SK-N-SH treated with all-trans-retinoic acid at 6 μM for 48 hours (cell line): Measurements from ENCODE around the gene EPS8.

Source experiments
- ZFP3 ChIP-seq: fragments of 250-450 bp; sonication (Bioruptor Pico); IDR thresholded peaks from 2 replicates; pipeline ENCODE4 v1.5.0; 2020; ENCODE audit warnings: mild to moderate bottlenecking, moderate library complexity
- TF ChIP-seq, protein P1 (sequence below): fragments of 250-450 bp; sonication (Bioruptor Pico); IDR thresholded peaks from 2 replicates; pipeline ENCODE4 v1.5.1; 2020; ENCODE audit warnings: low read depth, mild to moderate bottlenecking, moderate library complexity

DNA sequence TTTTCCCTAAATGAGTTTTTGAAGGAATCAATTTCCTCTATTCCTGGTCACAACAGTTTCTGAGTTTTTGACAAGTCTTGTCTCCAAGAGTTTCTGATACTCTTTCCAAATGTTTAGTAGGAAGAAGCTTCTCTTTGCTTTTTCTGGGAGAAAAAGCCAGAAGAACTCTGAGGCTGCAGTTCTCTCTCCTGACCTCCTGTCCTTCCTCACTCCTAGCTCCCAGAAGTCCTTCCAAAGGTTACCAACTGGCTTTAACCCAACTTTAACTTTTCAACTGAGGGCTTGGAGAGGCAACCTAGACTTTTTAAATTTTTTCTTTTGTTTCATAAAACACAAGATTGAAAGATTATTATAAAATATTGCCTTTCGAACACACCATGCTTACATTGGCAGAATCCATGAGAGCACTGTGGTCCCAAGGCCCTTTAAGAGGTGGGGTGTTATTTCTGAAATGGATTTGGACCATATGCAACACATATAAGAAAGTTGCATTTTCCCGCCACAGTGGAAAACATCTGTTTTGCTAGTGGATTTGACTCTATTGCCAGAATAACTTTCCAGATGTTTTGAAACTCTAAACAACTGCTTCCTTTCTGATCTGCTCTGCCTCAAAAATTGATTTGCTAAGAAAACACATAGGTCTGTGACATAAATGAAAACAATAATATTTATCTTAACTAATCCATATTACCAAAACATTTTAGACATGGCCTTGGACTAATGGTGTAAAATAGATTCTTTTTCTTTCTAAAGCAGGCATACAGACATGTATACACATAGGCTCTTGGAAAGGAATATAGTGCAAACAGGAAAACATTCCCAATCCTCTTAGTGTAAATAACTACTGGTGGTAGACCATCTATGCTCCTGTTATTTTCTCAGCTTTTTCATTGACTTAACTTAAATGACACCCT, 22.3 kb upstream of the EPS8 start:
- TF ChIP-seq ZFP3 (CRISPR knock-in tag) = no peak
- TF ChIP-seq, protein P1, sequence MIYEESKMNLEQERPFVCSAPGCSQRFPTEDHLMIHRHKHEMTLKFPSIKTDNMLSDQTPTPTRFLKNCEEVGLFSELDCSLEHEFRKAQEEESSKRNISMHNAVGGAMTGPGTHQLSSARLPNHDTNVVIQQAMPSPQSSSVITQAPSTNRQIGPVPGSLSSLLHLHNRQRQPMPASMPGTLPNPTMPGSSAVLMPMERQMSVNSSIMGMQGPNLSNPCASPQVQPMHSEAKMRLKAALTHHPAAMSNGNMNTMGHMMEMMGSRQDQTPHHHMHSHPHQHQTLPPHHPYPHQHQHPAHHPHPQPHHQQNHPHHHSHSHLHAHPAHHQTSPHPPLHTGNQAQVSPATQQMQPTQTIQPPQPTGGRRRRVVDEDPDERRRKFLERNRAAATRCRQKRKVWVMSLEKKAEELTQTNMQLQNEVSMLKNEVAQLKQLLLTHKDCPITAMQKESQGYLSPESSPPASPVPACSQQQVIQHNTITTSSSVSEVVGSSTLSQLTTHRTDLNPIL = no peak
